ENCODE measurements around the gene CDC25B. TPM values are rescaled to one million over a fixed set of nuclear protein-coding genes. Genes with fewer than 3 reads are reported as not detected.

CDC25B gene
- total and polyA plus RNA-seq, 2 of the 13 experiments (the other 11 are each of a cell fraction or from before 2014, with no cell fraction given), result 14.5 to 19.4 TPM

- no peak for TF ChIP-seq ZNF44 (CRISPR knock-in tag; IDR thresholded peaks at IDR 0.05)
- no peak for TF ChIP-seq MIER2 (CRISPR knock-in tag; IDR thresholded peaks at IDR 0.05)
- no peak for TF ChIP-seq ZBTB38 (CRISPR knock-in tag; IDR thresholded peaks at IDR 0.05)
- no peak for TF ChIP-seq ZNF616 (CRISPR knock-in tag; IDR thresholded peaks at IDR 0.05; ENCODE audit: low read depth)
- no peak for TF ChIP-seq TCF12 (IDR thresholded peaks at IDR 0.05)
- TF ChIP-seq TCF12 (CRISPR knock-in tag; IDR thresholded peaks at IDR 0.05), result no peak
- TF ChIP-seq ZBTB8A (CRISPR knock-in tag; IDR thresholded peaks at IDR 0.05; ENCODE audit: borderline replicate concordance, low read depth), result no peak
- no peak for TF ChIP-seq ATF3 (CRISPR knock-in tag; IDR thresholded peaks at IDR 0.05)
- TF ChIP-seq ZMAT5 (CRISPR knock-in tag; IDR thresholded peaks at IDR 0.05; ENCODE audit: borderline replicate concordance, low read depth), result no peak
- TF ChIP-seq AGO2 (optimal IDR thresholded peaks at IDR 0.05; ENCODE audit: low read depth, low read length), result peak; percentile 82
- no peak for TF ChIP-seq KLF9 (CRISPR knock-in tag; IDR thresholded peaks at IDR 0.05; ENCODE audit: low read depth)
- no peak for TF ChIP-seq SIN3B (IDR thresholded peaks at IDR 0.05; ENCODE audit: low read length)
- TF ChIP-seq MIER3 (CRISPR knock-in tag; IDR thresholded peaks at IDR 0.05; ENCODE audit: borderline replicate concordance), result no peak
- TF ChIP-seq TRIM24 (CRISPR knock-in tag; IDR thresholded peaks at IDR 0.05), result no peak
- TF ChIP-seq ARID3A (IDR thresholded peaks at IDR 0.05; ENCODE audit: low read depth, low read length), result no peak
- TF ChIP-seq THAP8 (CRISPR knock-in tag; IDR thresholded peaks at IDR 0.05; ENCODE audit: borderline replicate concordance), result no peak
- 0 out of 2 replicates have a peak, but pooled peaks have one; percentile 27 for TF ChIP-seq HOXA3 (CRISPR knock-in tag; IDR thresholded peaks at IDR 0.05)
- TF ChIP-seq RBFOX2 (IDR thresholded peaks at IDR 0.05; ENCODE audit: low read depth, low read length), result 0 out of 2 replicates have a peak, but pooled peaks have one; percentile 23
- TF ChIP-seq ZHX1 (CRISPR knock-in tag; IDR thresholded peaks at IDR 0.05; ENCODE audit: low read depth), result 0 out of 2 replicates have a peak, but pooled peaks have one; percentile 60
- no peak for TF ChIP-seq SSRP1 (CRISPR knock-in tag; IDR thresholded peaks at IDR 0.05)
Observed at GRCh38 chr20:3751675-3752385, 44.3 kb upstream of the CDC25B start (continued).

Data from HepG2 (cell line).